Activated CD8-positive, alpha-beta T cell treated with anti-CD3 and anti-CD28 coated beads for 36 hours (primary cell): Measurements from ENCODE around the gene SCP2. TPM values are rescaled to one million over a fixed set of nuclear protein-coding genes. Genes with fewer than 3 reads are reported as not detected.

Experiments
- ATAC-seq: fragments of 200-7000 bp; cut with Tn5 transposase; one replicate; pipeline ENCODE4 v1.10.0; 2021; ENCODE audit warnings: mild to moderate bottlenecking, moderate library complexity
- CTCF ChIA-PET: fragments of 350-600 bp; sonication (Branson Sonifier 250); formaldehyde crosslinking; loops from one replicate; lab custom pipeline; 2021; ENCODE audit warnings: antibody characterized with exemption; lab: Charles Lee
- POLR2A ChIA-PET: fragments of 350-600 bp; sonication (Branson Sonifier 250); formaldehyde crosslinking; loops from one replicate; lab custom pipeline; 2021; ENCODE audit warnings: antibody characterized with exemption; lab: Charles Lee
- DNase-seq: peaks from one replicate; pipeline ENCODE4 v3.0.0-alpha.2; 2020
- H3K27ac Mint-ChIP-seq: one replicate; pipeline ENCODE4 v1.8.0; 2021; ENCODE audit warnings: mild to moderate bottlenecking, mixed read lengths
- H3K27me3 Mint-ChIP-seq: one replicate; pipeline ENCODE4 v1.8.0; 2021; ENCODE audit warnings: mixed read lengths
- H3K36me3 Mint-ChIP-seq: one replicate; pipeline ENCODE4 v1.8.0; 2021; ENCODE audit warnings: low read depth, mixed read lengths
- H3K4me1 Mint-ChIP-seq: one replicate; pipeline ENCODE4 v1.8.0; 2021; ENCODE audit warnings: low read depth, mixed read lengths
- H3K4me3 Mint-ChIP-seq: one replicate; pipeline ENCODE4 v1.8.0; 2021; ENCODE audit warnings: mild to moderate bottlenecking, moderate library complexity, mixed read lengths
- H3K9me3 Mint-ChIP-seq: one replicate; pipeline ENCODE4 v1.8.0; 2021; ENCODE audit warnings: mixed read lengths
- CTCF ChIP-seq: fragments of 200-600 bp; IDR thresholded peaks from one replicate; pipeline ENCODE4 v1.8.0; 2022; ENCODE audit warnings: antibody characterized with exemption, mild to moderate bottlenecking
- intact Hi-C: fragments of 100-400 bp; cut with micrococcal nuclease; formaldehyde crosslinking; loops from one replicate; pipeline ENCODE4 v1.10.0; 2022
- total RNA-seq, 2 experiments: library from RNA; stranded (reverse); gene quantifications; one replicate each; pipeline ENCODE4 v1.2.3, GENCODE V29; 2021

Gene SCP2
- total RNA-seq, 2 experiments from 2014 or later, result 60.7 to 66.8 TPM

- Mint-ChIP-seq H3K27ac (no peak overlapping the region), H3K4me3 (no peak overlapping the region), H3K36me3 (peaks cover 3% of the 10 kb centered on the region), H3K9me3 (no peaks in the 10 kb centered on the region), H3K27me3 (no peaks in the 10 kb centered on the region), H3K4me1 (peaks cover 7% of the 10 kb centered on the region)
- DNase-seq (peak; percentile 15), ATAC-seq (peak; percentile 60)
- no peak for TF ChIP-seq CTCF
- intact Hi-C loops, result no loop called here
- ChIA-PET CTCF (no interaction called here), POLR2A (interaction anchor here (0.6 kb wide), 1 partner anchor 31 kb away, joined by 3 read pairs; no protein-coding TSS in a partner anchor)
Observed at GRCh38 chr1:53024117-53024516, 97.0 kb downstream of the SCP2 start.

- Mint-ChIP-seq H3K4me1 (peaks cover 5% of the 10 kb centered on the region), H3K9me3 (no peaks in the 10 kb centered on the region), H3K4me3 (no peak overlapping the region), H3K36me3 (peaks cover 3% of the 10 kb centered on the region), H3K27ac (no peak overlapping the region), H3K27me3 (no peaks in the 10 kb centered on the region)
- CTCF ChIA-PET, result no interaction called here
- TF ChIP-seq CTCF, result no peak
- POLR2A ChIA-PET, result no interaction called here
- ATAC-seq (no peak), DNase-seq (no peak)
- intact Hi-C loops, result no loop called here
Observed at GRCh38 chr1:53025034-53025768, 98.1 kb downstream of the SCP2 start.

GRCh38 chr1:53025769-53026112, 98.7 kb downstream of the SCP2 start:
- ChIA-PET POLR2A (no interaction called here), CTCF (no interaction called here)
- H3K36me3 Mint-ChIP-seq, result peaks cover 3% of the 10 kb centered on the region
- H3K27me3 Mint-ChIP-seq, result no peaks in the 10 kb centered on the region
- no peaks in the 10 kb centered on the region for H3K9me3 Mint-ChIP-seq
- ATAC-seq (no peak), DNase-seq (no peak)
- H3K27ac Mint-ChIP-seq, result no peak overlapping the region
- intact Hi-C loops, result no loop called here
- peaks cover 5% of the 10 kb centered on the region for H3K4me1 Mint-ChIP-seq
- no peak for TF ChIP-seq CTCF
- H3K4me3 Mint-ChIP-seq, result no peak overlapping the region

- ATAC-seq (no peak), DNase-seq (no peak)
- H3K27me3 Mint-ChIP-seq, result no peaks in the 10 kb centered on the region
- no peaks in the 10 kb centered on the region for H3K9me3 Mint-ChIP-seq
- H3K27ac Mint-ChIP-seq, result no peak overlapping the region
- peaks cover 5% of the 10 kb centered on the region for H3K4me1 Mint-ChIP-seq
- ChIA-PET CTCF (no interaction called here), POLR2A (no interaction called here)
- H3K36me3 Mint-ChIP-seq, result peaks cover 5% of the 10 kb centered on the region
- no peak for TF ChIP-seq CTCF
- no peak overlapping the region for H3K4me3 Mint-ChIP-seq
- intact Hi-C loops, result no loop called here
Observed at GRCh38 chr1:53026254-53026653, 99.2 kb downstream of the SCP2 start.

- Mint-ChIP-seq H3K36me3 (peaks cover 10% of the 10 kb centered on the region), H3K9me3 (no peaks in the 10 kb centered on the region), H3K27me3 (no peaks in the 10 kb centered on the region), H3K27ac (no peak overlapping the region), H3K4me3 (no peak overlapping the region), H3K4me1 (no peaks in the 10 kb centered on the region)
- ChIA-PET POLR2A (interaction anchor here (0.7 kb wide), 1 partner anchor 261 kb away, joined by 4 read pairs; no protein-coding TSS in a partner anchor), CTCF (no interaction called here)
- TF ChIP-seq CTCF, result no peak
- ATAC-seq (no peak), DNase-seq (no peak)
- intact Hi-C loops, result no loop called here
Observed at GRCh38 chr1:53031732-53032131, 104.7 kb downstream of the SCP2 start.
